ENCODE results near the gene NME4.
"Not testable (repeated sequence)": the region's sequence is repeated elsewhere in the genome, so short reads cannot be mapped to it uniquely, and the experiment has no call there.

The NME4 gene

DNA sequence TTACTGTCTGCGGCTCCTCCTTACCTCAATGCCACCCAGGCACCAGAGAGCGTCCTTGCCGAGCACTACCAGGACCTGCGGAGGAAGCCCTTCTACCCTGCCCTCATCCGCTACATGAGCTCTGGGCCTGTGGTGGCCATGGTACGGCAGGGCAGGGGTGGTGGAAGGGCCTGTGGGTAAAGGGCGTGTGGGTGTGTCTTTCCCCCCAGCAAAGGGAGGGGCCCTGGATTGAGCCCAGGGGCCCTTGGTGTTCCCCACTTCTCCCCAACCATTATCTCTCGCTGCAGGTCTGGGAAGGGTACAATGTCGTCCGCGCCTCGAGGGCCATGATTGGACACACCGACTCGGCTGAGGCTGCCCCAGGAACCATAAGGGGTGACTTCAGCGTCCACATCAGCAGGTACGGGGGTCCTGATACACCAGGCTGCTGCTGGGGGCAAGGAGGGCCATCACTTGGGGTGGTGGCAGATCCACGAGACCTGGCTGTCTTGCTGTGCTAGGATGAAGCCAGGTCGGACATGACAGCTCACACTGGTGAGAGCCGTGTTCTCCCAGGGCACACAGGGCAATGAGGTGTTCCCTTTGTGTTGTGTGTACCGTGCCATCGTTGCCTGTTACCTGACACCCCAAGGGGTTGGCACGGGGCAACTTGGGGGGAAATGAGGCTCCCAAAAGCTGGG is 2.5 kb downstream of the NME4 start:
- DNase-seq, result no peak

GRCh38 chr16:400061-400591 is 3.1 kb downstream of the NME4 start:
- peak; percentile 53 for DNase-seq

DNA sequence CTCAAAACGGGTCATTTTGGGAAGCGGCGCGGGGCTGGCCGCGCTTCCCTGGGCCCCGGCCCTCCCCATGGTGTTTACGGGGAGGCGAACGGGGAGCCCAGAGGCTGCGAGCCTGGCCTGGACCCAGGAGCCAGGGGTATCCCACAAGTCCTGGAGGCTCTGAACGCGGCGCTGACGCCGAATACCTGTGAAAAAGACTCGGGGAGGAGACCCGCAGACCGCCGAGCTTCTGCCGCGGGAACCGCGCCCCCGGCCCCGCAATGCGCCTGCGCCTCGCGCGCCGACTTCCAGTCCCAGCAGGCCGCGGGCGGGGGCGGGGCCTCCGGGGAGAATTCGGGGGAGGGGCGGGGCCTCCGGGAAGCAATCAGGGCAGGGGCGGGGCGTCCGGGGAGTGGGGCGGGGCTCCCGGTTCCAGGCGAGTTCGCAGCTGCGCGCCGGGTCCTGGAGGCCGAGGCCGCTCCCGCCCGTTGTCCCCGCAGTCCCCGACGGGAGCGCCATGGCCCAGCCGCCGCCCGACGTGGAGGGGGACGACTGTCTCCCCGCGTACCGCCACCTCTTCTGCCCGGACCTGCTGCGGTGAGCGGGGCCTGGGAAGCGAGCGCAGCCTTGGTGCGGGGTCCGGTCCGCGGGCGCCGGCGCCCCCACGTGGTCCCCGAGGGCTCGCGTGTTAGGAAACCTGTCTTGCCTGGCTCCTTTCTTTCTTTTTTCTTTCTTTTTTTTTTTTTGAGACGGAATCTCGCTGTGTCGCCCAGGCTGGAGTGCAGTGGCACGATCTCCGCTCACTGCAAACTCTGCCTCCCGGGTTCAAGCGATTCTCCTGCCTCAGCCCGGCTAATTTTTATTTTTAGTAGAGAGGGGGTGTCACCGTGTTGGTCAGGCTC is 4.7 kb downstream of the NME4 start, which contains the start of gene DECR2:
Gene DECR2 (plus strand): TSS at position 418 of the 881 bp plus-strand sequence. CDS start 79 bp downstream, at position 497.
- peak; percentile 98 for DNase-seq

- DNase-seq, result peak; percentile 54
Measured at GRCh38 chr16:404971-405486, 8.0 kb downstream of the NME4 start.

- peak; percentile 54 for DNase-seq
Measured at GRCh38 chr16:405548-406506, 8.8 kb downstream of the NME4 start.

GRCh38 chr16:407253-407652 is 10.3 kb downstream of the NME4 start:
- DNase-seq, result peak; percentile 53

DNA sequence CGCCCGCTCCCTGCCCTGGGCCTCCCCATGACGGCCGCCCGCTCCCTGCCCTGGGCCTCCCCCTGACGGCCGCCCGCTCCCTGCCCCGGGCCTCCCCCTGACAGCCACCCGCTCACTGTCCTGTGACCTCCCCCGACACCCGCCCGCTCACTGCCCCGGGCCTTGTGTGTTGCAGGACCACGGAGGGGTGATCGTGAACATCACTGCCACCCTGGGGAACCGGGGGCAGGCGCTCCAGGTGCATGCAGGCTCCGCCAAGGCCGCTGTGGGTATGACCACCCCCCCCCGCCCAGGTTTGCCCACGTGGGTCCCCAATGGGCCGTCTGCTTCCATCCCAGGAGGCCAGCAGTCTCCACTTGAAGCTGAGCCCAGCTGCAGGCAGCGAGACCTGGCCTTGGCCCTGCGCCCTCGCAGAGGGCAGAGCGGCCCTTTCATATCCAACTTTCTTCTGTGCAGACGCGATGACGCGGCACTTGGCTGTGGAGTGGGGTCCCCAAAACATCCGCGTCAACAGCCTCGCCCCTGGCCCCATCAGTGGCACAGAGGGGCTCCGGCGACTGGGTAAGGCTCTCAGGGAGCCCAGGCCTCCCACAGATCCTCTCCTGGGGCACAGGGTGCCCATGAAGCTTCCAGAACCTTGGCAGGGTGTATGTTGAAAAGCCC is 13.6 kb downstream of the NME4 start:
- no peak for DNase-seq

GRCh38 chr16:411576-412265 is 14.7 kb downstream of the NME4 start:
- no peak for DNase-seq

- DNase-seq, result peak; percentile 78
Measured at GRCh38 chr16:414395-415169, 17.6 kb downstream of the NME4 start.

- DNase-seq, result not testable (repeated sequence)
Measured at GRCh38 chr16:415170-415498, 18.1 kb downstream of the NME4 start.

GRCh38 chr16:422179-422578 is 25.2 kb downstream of the NME4 start:
- DNase-seq, result not testable (repeated sequence)

- DNase-seq, result no peak
Measured at GRCh38 chr16:424033-424622, 27.1 kb downstream of the NME4 start.

- no peak for DNase-seq
Measured at GRCh38 chr16:424623-425081, 27.7 kb downstream of the NME4 start.

GRCh38 chr16:425082-425718 is 28.2 kb downstream of the NME4 start, which contains the start of gene RAB11FIP3:
Gene RAB11FIP3 (plus strand): TSS chr16:425649. CDS start chr16:426007, 358 bp downstream.
- peak; percentile 89 for DNase-seq

DNA sequence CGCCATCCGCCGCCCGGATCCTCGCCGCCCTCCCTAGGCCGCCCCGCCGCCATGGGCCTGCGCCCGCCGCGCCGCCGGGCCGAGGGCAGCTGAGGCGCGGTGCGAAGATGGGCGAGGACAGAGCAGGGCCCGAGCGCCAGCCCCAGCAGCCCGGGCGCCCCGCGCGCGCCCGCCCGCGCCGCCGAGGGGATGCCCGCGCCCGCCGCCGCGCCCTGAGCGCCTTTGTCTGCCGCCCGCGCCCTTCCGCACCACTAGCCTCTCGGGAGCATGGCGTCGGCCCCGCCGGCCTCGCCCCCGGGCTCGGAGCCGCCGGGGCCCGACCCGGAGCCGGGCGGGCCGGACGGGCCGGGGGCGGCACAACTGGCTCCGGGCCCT is 28.7 kb downstream of the NME4 start:
- peak; percentile 67 for DNase-seq

- no peak for DNase-seq
Measured at GRCh38 chr16:426115-426905, 29.3 kb downstream of the NME4 start.

DNA sequence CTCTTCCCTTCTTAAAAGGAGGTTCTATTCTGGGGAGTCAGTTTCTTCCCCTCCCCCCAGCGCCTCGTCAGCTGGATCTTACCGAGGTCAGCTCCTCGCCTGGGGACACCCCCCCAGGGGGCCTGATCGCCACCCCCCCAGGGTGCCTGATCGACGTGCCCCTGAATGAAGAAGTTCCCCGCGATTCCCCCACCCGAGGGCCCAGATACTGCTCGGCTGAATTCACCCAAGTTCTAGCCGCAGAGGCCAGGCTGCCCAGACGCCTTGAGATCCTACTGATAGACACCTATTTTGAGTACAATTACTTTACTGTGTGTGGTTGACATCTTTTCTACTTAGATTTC is 29.9 kb downstream of the NME4 start:
- no peak for DNase-seq

DNA sequence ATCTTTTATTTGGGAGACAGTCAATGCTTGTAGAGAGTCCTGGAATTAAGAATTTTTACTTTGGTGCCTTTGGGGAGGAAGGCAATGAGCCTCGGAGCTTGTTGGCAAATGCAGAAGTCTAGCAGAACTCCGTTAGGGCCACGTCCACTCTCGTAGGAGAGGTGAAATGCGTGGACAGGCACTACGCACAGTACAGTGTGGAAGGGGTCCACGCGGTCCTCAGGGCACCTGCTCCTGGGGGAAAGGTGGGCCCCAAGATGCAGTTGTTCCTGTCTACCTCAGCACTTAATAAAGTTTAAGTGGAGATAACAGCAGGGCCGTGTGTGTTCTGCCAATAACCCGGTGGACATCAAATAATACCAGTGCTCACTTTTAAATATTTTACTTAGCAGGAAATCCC is 30.3 kb downstream of the NME4 start:
- DNase-seq, result no peak

- DNase-seq, result no peak
Measured at GRCh38 chr16:430904-431303, 33.9 kb downstream of the NME4 start.
